Measurements from ENCODE around the gene EXOSC5.

GRCh38 chr19:41352279-41352608, 44.9 kb downstream of the EXOSC5 start:
- TF ChIP-seq POLR2AphosphoS5 (IDR thresholded peaks at IDR 0.05; ENCODE audit: low read depth, low read length) (no peak), POLR2A (IDR thresholded peaks at IDR 0.05; ENCODE audit: low read depth, low read length) (no peak)

Measured in GM12891 (cell line).